NCI-H2196 treated with DMSO at 0.1 percent for 48 hours (cell line): ENCODE data around the gene WNK2.
"Not testable (repeated sequence)": the region's sequence is repeated elsewhere in the genome, so short reads cannot be mapped to it uniquely, and the experiment has no call there.

ENCODE experiments used
- DNase-seq: peaks from one replicate; lab custom pipeline; 2025; ENCODE audit not compliant: unreplicated experiment; lab: John Stamatoyannopoulos, UW

WNK2 gene

GRCh38 chr9:93235300-93235960, 51.5 kb downstream of the WNK2 start:
- no peak for DNase-seq

GRCh38 chr9:93236541-93237206, 52.7 kb downstream of the WNK2 start:
- no peak for DNase-seq

- DNase-seq, result no peak
Observed at GRCh38 chr9:93237540-93237939, 53.6 kb downstream of the WNK2 start.

- no peak for DNase-seq
Observed at GRCh38 chr9:93238953-93239925, 55.3 kb downstream of the WNK2 start.

GRCh38 chr9:93240891-93241334, 57.0 kb downstream of the WNK2 start:
- no peak for DNase-seq

- no peak for DNase-seq
Observed at GRCh38 chr9:93243112-93243511, 59.2 kb downstream of the WNK2 start.

- no peak for DNase-seq
Observed at GRCh38 chr9:93244101-93244500, 60.2 kb downstream of the WNK2 start.

GRCh38 chr9:93244510-93245436, 60.8 kb downstream of the WNK2 start:
- DNase-seq, result no peak

GRCh38 chr9:93245437-93245970, 61.6 kb downstream of the WNK2 start:
- DNase-seq, result no peak

GRCh38 chr9:93246111-93246510, 62.2 kb downstream of the WNK2 start:
- no peak for DNase-seq

GRCh38 chr9:93246526-93246925, 62.6 kb downstream of the WNK2 start:
- no peak for DNase-seq

GRCh38 chr9:93247099-93247865, 63.3 kb downstream of the WNK2 start:
- no peak for DNase-seq

- DNase-seq, result no peak
Observed at GRCh38 chr9:93247892-93248291, 64.0 kb downstream of the WNK2 start.

- no peak for DNase-seq
Observed at GRCh38 chr9:93248386-93249040, 64.6 kb downstream of the WNK2 start.

GRCh38 chr9:93250185-93250584, 66.2 kb downstream of the WNK2 start:
- DNase-seq, result no peak

- not testable (repeated sequence) for DNase-seq
Observed at GRCh38 chr9:93251309-93251708, 67.4 kb downstream of the WNK2 start.

GRCh38 chr9:93252116-93252780, 68.3 kb downstream of the WNK2 start:
- no peak for DNase-seq

GRCh38 chr9:93252781-93253530, 69.0 kb downstream of the WNK2 start:
- DNase-seq, result no peak
